GM18868 (cell line): ENCODE data around the gene LRRC37B.
"Not testable (repeated sequence)": the region's sequence is repeated elsewhere in the genome, so short reads cannot be mapped to it uniquely, and the experiment has no call there.

Source experiments
- ATAC-seq: cut with Tn5 transposase; IDR thresholded peaks from one replicate; pipeline ENCODE4 v1.9.1; 2021; ENCODE audit warnings: mild to moderate bottlenecking, moderate library complexity; ENCODE audit not compliant: unreplicated experiment

Gene LRRC37B

GRCh38 chr17:32006957-32007462, at the start of gene LRRC37B:
TSS of gene LRRC37B (plus strand) at chr17:32007383. CDS start at chr17:32021393, 14,010 bp downstream.
- peak; percentile 90 for ATAC-seq

- ATAC-seq, result not testable (repeated sequence)
These were observed 43.1 kb upstream of the LRRC37B start for GRCh38 chr17:31964131-31964530.

GRCh38 chr17:31967648-31968047, 39.5 kb upstream of the LRRC37B start:
- ATAC-seq, result no peak

- not testable (repeated sequence) for ATAC-seq
These were observed 36.8 kb upstream of the LRRC37B start for GRCh38 chr17:31970416-31970815.

GRCh38 chr17:31974269-31975071, 32.7 kb upstream of the LRRC37B start:
- not testable (repeated sequence) for ATAC-seq

GRCh38 chr17:31975391-31975790, 31.8 kb upstream of the LRRC37B start:
- not testable (repeated sequence) for ATAC-seq

- not testable (repeated sequence) for ATAC-seq
These were observed 15.4 kb upstream of the LRRC37B start for GRCh38 chr17:31991821-31992220.

- no peak for ATAC-seq
These were observed 10.2 kb upstream of the LRRC37B start for GRCh38 chr17:31997005-31997404.

- ATAC-seq, result peak; percentile 37
These were observed 498 bp downstream of the LRRC37B start for GRCh38 chr17:32007463-32008298.

GRCh38 chr17:32009262-32009542, 2.0 kb downstream of the LRRC37B start:
- ATAC-seq, result no peak

GRCh38 chr17:32010114-32010513, 2.9 kb downstream of the LRRC37B start:
- no peak for ATAC-seq

- ATAC-seq, result no peak
These were observed 8.2 kb downstream of the LRRC37B start for GRCh38 chr17:32015245-32016013.

GRCh38 chr17:32016231-32016630, 9.0 kb downstream of the LRRC37B start:
- ATAC-seq, result no peak

GRCh38 chr17:32019228-32019627, 12.0 kb downstream of the LRRC37B start:
- ATAC-seq, result no peak

- ATAC-seq, result no peak
These were observed 13.9 kb downstream of the LRRC37B start for GRCh38 chr17:32020943-32021614.

- ATAC-seq, result no peak
These were observed 14.4 kb downstream of the LRRC37B start for GRCh38 chr17:32021615-32021955.

- ATAC-seq, result not testable (repeated sequence)
These were observed 15.4 kb downstream of the LRRC37B start for GRCh38 chr17:32022554-32022953.

- not testable (repeated sequence) for ATAC-seq
These were observed 20.1 kb downstream of the LRRC37B start for GRCh38 chr17:32027271-32027670.

GRCh38 chr17:32033223-32033622, 26.0 kb downstream of the LRRC37B start:
- no peak for ATAC-seq

- ATAC-seq, result not testable (repeated sequence)
These were observed 26.6 kb downstream of the LRRC37B start for GRCh38 chr17:32033812-32034211.

- not testable (repeated sequence) for ATAC-seq
These were observed 33.1 kb downstream of the LRRC37B start for GRCh38 chr17:32040246-32040645.
